Ascending aorta (tissue), 2 donors: ENCODE measurements around the gene LONP2. TPM values are rescaled to one million over a fixed set of nuclear protein-coding genes. Genes with fewer than 3 reads are reported as not detected.
A peak's percentile ranks its signal among the peaks of the same experiment; 100 is the strongest.

ENCODE experiments used
- DNase-seq, 2 donors: peaks; one replicate each; pipeline ENCODE4 v3.0.0-alpha.2; 2019; ENCODE audit warnings: low spot score in 2 of 2
- H3K27ac ChIP-seq, 2 donors: fragments of 200-600 bp; sonication (generic); one replicate each; pipeline ENCODE4 v1.5.1; 2016 to 2017; ENCODE audit warnings: mild to moderate bottlenecking in 1 of 2
- H3K27me3 ChIP-seq: fragments of 200-600 bp; sonication (generic); one replicate; pipeline ENCODE4 v1.5.1; 2017
- H3K36me3 ChIP-seq, 2 donors: fragments of 200-600 bp; sonication (generic); one replicate each; pipeline ENCODE4 v1.5.1; 2016
- H3K4me1 ChIP-seq, 2 donors: fragments of 200-600 bp; sonication (generic); one replicate each; pipeline ENCODE4 v1.5.1; 2016 to 2017; ENCODE audit warnings: mild to moderate bottlenecking in 1 of 2
- H3K4me3 ChIP-seq, 2 donors: fragments of 200-600 bp; sonication (generic); one replicate each; pipeline ENCODE4 v1.5.1; 2016 to 2017; ENCODE audit warnings: mild to moderate bottlenecking in 1 of 2
- H3K9me3 ChIP-seq, 2 donors: fragments of 200-600 bp; sonication (generic); one replicate each; pipeline ENCODE4 v1.5.1; 2016
- CTCF ChIP-seq, 3 experiments: fragments of 200-600 bp in 2 of 3; fragments of 450-650 bp in 1 of 3; sonication (generic) in 2 of 3; IDR thresholded peaks; one replicate each; pipeline ENCODE4 v1.5.1; 2016 to 2019; ENCODE audit warnings: antibody characterized with exemption in 3 of 3, mild to moderate bottlenecking in 1 of 3, moderate library complexity in 1 of 3
- intact Hi-C: fragments of 100-400 bp; cut with DNase I; formaldehyde crosslinking; loops from one replicate; pipeline ENCODE4 v1.15.1; 2023
- total RNA-seq: library from RNA; depleted of rRNA; stranded (reverse); fragments of >200 nt; gene quantifications from one replicate; pipeline ENCODE4 v1.1.0, GENCODE V29; 2016

Gene LONP2
- total RNA-seq, 1 donor from 2014 or later = 70.0 TPM

DNA sequence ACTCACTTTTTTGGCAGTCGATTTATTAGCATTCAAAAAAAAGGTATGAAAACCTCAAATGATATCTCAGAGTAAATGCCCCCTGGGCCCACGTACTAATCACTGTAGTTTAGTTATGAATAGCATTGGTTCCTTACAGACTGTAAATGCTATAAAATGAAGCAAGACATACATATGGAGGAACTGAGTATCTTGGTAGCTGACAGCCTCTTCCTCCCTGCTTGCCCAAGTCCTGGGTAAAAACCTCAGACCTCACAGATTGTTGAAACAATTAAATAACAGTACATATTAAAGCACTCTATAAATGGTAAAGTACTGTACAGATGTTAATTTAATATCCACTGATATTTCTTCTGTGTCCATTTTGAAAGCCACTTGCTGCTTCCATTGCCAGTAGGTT, 36.4 kb downstream of the LONP2 start:
- H3K4me1 ChIP-seq = peaks cover 0 to 7% of the 10 kb centered on the region in 2 donors

DNA sequence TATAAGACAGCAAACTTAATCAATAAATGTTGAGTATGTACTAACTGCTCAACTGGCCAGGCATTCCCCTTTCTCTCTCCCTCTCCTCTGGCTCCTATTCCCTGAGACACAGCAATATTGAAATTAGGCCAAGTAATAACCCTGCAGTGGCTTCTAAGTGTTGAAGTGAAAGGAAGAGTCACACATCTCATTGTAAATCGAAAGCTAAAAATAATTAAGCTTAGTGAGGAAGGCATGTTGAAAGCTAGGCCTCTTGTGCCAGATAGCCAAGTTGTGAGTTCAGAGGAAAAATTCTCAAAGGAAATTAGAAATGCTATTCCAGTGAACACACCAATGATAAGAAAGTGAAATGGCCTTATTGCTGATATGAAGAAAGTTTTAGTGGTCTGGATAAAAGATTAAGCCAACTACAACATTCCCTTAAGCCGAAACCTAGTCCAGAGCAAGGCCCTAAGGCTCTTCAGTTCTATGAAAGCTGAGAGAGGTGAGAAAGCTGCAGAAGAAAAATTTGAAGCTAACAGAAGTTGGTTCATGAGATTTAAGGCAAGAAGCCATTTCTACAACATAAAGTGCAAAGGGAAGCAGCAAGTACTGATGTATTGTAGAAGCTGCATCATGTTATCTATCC, 38.6 kb downstream of the LONP2 start:
- peaks cover 14 to 30% of the 10 kb centered on the region in 2 donors for H3K36me3 ChIP-seq
- no peak for TF ChIP-seq CTCF (IDR thresholded peaks at IDR 0.05)
- peaks cover 0 to 7% of the 10 kb centered on the region in 2 donors for H3K4me1 ChIP-seq
- intact Hi-C loops = no loop called here
- H3K27me3 ChIP-seq = no peaks in the 10 kb centered on the region
- no peak for DNase-seq
- peak overlapping the region; percentile 43 to 48 for H3K27ac ChIP-seq
- H3K4me3 ChIP-seq = no peak overlapping the region
- H3K9me3 ChIP-seq = peaks cover 8 to 12% of the 10 kb centered on the region in 2 donors

More for the DNA sequence above, 36.4 kb downstream of the LONP2 start:
- Histone ChIP-seq H3K9me3 (no peaks in the 10 kb centered on the region), H3K27ac (no peak overlapping the region), H3K27me3 (no peaks in the 10 kb centered on the region), H3K36me3 (peaks cover 0 to 14% of the 10 kb centered on the region in 2 donors), H3K4me3 (no peak overlapping the region)
- intact Hi-C loops = no loop called here
- DNase-seq = no peak
- TF ChIP-seq CTCF (IDR thresholded peaks at IDR 0.05) = no peak

DNA sequence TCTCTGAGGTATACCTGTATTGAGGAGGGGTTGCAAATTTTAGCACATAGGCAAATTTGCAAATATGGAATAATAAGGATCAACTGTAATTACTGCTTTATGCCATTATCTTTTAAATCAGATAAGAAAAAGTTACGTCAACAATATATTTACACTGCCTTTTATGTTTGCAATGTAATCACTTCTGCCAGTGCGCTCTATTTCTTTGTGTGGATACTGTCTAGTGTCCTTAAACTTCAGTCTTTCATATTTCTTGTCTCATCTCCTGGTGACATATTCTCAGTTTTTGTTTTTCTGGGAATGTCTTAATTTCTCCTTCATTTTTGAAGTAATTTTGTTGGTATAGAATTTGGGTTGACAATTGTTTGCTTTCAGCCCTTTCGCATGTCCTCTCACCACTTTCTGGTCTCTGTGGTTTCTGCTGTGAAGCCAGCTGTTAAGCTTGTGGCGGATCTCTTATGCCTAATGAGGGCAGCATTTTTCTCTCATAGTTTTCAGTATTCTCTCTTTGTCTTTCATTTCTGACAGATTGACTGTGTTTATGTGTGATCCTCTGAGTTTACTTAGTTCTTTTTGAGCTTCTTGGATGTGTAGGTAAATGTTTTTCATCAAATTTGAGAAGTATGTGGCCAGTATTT, 40.8 kb downstream of the LONP2 start:
- no peaks in the 10 kb centered on the region for H3K27me3 ChIP-seq
- no peak for TF ChIP-seq CTCF (IDR thresholded peaks at IDR 0.05)
- H3K9me3 ChIP-seq = peaks cover 8 to 12% of the 10 kb centered on the region in 2 donors
- peaks cover 18 to 43% of the 10 kb centered on the region in 2 donors for H3K36me3 ChIP-seq
- intact Hi-C loops = no loop called here
- no peak for DNase-seq
- peaks cover 0 to 7% of the 10 kb centered on the region in 2 donors for H3K4me1 ChIP-seq
- no peak overlapping the region for H3K4me3 ChIP-seq
- H3K27ac ChIP-seq = no peak overlapping the region

- no peak for TF ChIP-seq CTCF (IDR thresholded peaks at IDR 0.05)
- intact Hi-C loops = no loop called here
- H3K27ac ChIP-seq = no peak overlapping the region
Observed at GRCh38 chr16:48287239-48287638, 43.1 kb downstream of the LONP2 start.

GRCh38 chr16:48291303-48291702, 47.2 kb downstream of the LONP2 start:
- no peak overlapping the region for H3K4me3 ChIP-seq
- no peak for DNase-seq
- no peaks in the 10 kb centered on the region for H3K4me1 ChIP-seq
- peaks cover 8 to 12% of the 10 kb centered on the region in 2 donors for H3K9me3 ChIP-seq
- intact Hi-C loops = no loop called here
- H3K27me3 ChIP-seq = no peaks in the 10 kb centered on the region
- H3K27ac ChIP-seq = no peak overlapping the region
- no peak for TF ChIP-seq CTCF (IDR thresholded peaks at IDR 0.05)
- H3K36me3 ChIP-seq = peaks cover 30 to 58% of the 10 kb centered on the region in 2 donors

More at GRCh38 chr16:48287239-48287638, 43.1 kb downstream of the LONP2 start:
- Histone ChIP-seq H3K4me1 (peaks cover 0 to 7% of the 10 kb centered on the region in 2 donors), H3K9me3 (peaks cover 8 to 12% of the 10 kb centered on the region in 2 donors), H3K27me3 (no peaks in the 10 kb centered on the region), H3K4me3 (no peak overlapping the region), H3K36me3 (peaks cover 28 to 56% of the 10 kb centered on the region in 2 donors)
- DNase-seq = no peak
